Loucy (cell line): ENCODE results near the gene TRIL.

ENCODE experiments used
- CTCF ChIP-seq: fragments of 200-600 bp; sonication (generic); conservative IDR thresholded peaks from 2 replicates; pipeline ENCODE4 v1.5.1; 2014; ENCODE audit warnings: mild to moderate bottlenecking, antibody characterized with exemption, low read length
- EZH2phosphoT487 ChIP-seq: fragments of 200-600 bp; IDR thresholded peaks from 2 replicates; pipeline ENCODE4 v1.6.1; 2018; ENCODE audit warnings: antibody characterized with exemption, mild to moderate bottlenecking, moderate library complexity, borderline replicate concordance

GRCh38 chr7:28976022-28976421 is 17.9 kb upstream of the TRIL start:
- TF ChIP-seq CTCF (no peak), EZH2phosphoT487 (no peak)
